ELF-1 (cell line): ENCODE results near the gene PROZ.
A peak's percentile ranks its signal among the peaks of the same experiment; 100 is the strongest.
"Not testable (repeated sequence)": the region's sequence is repeated elsewhere in the genome, so short reads cannot be mapped to it uniquely, and the experiment has no call there.

Source experiments
- DNase-seq: peaks from one replicate; pipeline ENCODE4 v3.0.0-alpha.2; 2016; ENCODE audit warnings: low read depth, low spot score

Gene PROZ

GRCh38 chr13:113157929-113158747 is at the start of gene PROZ:
Gene PROZ, plus strand, starts transcription at chr13:113158648. Its CDS starts 13 bp downstream, at chr13:113158661.
- peak; percentile 75 for DNase-seq

DNA sequence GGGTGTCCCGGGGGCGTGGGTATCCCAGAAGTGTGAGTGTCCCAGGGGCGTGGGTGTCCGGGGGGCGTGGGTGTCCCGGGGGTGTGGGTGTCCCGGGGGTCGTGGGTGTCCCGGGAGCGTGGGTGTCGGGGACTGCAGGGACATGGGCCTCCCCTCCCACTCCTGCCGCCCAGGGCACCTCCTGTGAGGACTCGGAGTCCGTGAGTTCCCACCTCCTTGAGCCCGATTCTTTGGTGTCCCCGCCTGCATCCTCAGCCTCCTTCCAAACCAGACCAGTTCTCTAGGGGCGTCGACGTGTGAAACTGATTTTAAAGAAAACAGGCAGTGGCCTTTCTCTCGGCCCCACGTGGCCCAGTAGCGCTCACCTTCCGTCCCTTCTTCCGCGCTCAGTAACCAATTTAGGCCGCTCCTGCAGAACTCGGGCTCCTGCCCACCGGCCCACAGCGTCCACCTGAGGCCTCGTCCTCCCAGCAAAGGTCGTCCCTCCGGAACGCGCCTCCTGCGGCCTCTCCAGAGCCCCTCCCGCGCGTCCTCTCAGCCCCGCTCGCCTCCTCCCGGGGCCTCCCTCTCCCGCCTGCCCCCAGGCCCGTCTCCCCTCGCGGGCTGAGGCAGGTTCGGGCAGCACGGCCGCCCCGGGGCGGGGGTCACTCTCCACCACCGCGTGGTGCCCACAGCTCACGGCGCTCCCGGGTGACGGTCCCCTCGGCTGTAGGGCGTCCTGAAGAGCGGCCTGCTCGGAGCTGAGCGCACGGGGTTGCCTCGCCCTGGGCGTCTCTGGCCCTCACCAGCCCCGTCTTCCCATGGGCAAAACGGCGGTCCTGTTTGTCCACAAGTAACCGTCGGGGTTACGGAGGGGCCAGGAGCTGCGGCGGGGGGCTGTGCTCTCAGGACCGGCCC is 49.0 kb upstream of the PROZ start:
- peak; percentile 48 for DNase-seq

DNA sequence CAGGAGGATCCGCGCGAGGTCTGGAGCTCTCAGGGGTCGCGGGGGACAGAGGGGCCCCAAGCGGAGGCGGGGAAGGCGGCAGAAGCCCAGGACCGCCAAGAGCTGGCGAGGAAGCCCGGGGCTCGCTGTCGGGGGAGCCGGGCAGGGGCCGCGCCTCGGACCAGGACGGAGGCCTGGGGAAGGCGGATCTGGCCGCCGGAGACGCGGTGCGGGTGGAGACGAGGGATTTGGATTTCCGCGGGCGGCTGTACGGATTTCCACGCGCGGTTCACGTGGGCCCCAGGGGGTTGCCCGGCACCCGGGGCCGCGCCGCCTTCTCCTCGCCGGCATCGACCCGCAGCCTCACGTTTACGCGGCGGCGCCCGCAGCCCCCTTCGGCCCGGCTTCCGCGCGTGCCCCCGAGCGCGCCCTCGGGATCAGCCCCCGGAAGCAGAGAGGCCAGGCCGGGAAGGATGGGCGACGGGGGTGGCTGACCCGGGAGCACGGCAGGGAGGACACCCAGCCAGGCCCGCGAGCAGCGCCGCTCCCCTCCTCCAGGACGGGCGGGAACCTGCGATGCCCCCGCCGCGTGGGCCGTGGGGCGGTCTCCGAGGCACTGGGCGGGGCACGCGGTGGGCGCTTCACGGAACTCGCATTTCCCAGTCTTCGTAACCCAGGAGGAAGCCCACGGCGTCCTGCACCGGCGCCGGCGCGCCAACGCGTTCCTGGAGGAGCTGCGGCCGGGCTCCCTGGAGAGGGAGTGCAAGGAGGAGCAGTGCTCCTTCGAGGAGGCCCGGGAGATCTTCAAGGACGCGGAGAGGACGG is 48.2 kb upstream of the PROZ start:
- DNase-seq, result peak; percentile 37

DNA sequence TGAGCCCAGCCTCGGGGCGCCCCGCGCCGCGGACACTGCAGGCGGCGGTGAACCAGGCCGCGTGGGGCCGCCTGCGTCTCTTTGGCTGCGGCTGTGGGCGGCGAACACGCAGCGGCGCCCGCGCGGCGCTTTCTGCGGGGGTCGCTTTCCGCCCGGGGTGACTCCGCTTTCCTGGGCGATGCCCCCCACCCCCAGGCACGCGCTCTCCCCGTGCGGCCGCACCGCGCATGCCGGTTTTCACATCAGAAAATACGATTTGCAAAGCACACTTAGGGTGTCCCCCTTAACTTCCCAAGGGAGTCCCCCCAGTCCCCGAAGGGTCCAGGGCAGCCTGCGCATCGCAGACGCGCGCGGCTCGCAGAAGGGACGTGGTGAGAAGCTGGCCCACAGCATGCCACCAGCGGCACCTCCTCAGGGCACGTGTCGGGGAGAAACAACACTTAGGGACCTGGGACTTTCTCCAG is 47.6 kb upstream of the PROZ start:
- DNase-seq, result no peak

- not testable (repeated sequence) for DNase-seq
Measured at GRCh38 chr13:113111821-113112220, 46.6 kb upstream of the PROZ start.

DNA sequence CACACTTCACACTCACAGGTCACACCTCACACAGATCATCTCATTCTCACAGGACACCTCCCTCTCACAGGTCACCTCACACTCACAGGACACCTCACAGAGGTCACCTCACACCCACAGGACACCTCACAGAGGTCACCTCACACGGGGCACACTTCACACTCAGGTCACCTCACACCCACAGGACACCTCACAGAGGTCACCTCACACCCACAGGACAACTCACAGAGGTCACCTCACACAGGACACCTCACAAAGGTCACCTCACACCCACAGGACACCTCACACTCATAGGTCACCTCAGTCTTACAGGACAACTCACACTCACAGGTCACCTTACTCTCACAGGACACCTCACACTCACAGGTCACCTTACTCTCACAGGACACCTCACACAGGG is 46.0 kb upstream of the PROZ start:
- not testable (repeated sequence) for DNase-seq

- no peak for DNase-seq
Measured at GRCh38 chr13:113112893-113113845, 45.3 kb upstream of the PROZ start.

GRCh38 chr13:113113846-113114271 is 44.6 kb upstream of the PROZ start:
- no peak for DNase-seq

GRCh38 chr13:113114511-113115362 is 43.7 kb upstream of the PROZ start:
- DNase-seq, result no peak

DNA sequence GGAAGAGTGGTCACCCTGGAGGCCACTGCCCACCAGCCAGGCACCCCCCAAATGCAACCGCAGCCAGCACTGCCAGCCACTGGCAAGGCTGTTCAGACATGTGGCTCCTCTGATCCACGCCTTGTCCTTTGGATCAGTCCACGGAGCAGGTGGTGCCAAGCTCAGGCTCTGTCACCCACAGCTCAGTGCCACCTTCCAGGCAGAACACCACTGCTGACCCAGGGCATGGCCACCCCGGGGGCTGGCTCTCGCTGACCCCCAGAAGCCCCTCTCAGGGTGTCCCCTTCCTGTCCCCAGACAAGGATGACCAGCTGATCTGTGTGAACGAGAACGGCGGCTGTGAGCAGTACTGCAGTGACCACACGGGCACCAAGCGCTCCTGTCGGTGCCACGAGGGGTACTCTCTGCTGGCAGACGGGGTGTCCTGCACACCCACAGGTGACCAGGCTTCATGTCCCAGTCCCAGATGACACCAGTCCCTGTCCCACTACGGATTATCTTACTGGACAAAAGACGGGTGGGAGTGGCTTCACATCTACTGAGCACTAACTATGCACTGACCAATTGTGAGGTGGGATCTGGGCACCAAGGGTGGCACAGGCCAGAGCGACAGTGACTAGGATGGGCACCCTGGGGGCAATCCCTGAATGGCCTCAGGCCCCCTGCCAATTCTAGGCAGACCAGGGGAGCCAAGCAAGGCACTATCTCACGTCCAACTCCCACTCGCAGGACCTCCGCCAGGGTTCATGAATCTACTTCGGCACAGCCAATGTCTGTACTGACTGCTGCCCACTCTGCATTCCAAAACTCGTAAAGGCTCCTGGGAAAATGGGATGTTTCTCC is 42.9 kb upstream of the PROZ start:
- DNase-seq, result no peak

GRCh38 chr13:113116206-113116800 is 42.1 kb upstream of the PROZ start:
- no peak for DNase-seq

GRCh38 chr13:113116871-113117271 is 41.6 kb upstream of the PROZ start:
- DNase-seq, result no peak

- DNase-seq, result no peak
Measured at GRCh38 chr13:113117335-113117872, 41.0 kb upstream of the PROZ start.

DNA sequence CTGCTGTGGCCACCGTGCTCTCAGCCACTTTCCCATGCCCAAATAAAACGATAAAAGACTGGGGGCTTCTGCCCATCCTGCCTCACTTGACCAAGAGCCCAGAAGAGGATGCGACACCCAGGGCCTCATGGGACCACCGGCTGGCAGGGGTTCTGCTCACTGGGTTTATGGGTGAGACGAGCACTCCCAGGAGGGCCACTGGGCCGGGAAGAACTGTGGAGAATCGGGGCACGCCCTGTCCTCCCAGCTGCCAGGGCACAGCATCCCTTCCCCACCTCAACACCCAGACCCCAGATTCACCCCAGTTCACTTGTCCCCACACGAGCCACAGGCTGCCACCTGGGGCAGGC is 40.6 kb upstream of the PROZ start:
- no peak for DNase-seq

DNA sequence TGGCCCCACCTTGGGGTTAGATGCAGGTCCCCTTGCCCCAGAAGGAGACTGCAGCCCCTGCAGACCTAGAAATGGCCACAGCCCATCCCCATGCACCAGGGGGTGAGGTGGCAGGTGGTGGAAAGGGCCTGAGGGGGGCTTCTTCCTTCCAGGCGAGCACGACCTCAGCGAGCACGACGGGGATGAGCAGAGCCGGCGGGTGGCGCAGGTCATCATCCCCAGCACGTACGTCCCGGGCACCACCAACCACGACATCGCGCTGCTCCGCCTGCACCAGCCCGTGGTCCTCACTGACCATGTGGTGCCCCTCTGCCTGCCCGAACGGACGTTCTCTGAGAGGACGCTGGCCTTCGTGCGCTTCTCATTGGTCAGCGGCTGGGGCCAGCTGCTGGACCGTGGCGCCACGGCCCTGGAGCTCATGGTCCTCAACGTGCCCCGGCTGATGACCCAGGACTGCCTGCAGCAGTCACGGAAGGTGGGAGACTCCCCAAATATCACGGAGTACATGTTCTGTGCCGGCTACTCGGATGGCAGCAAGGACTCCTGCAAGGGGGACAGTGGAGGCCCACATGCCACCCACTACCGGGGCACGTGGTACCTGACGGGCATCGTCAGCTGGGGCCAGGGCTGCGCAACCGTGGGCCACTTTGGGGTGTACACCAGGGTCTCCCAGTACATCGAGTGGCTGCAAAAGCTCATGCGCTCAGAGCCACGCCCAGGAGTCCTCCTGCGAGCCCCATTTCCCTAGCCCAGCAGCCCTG is 40.0 kb upstream of the PROZ start:
- DNase-seq, result no peak

DNA sequence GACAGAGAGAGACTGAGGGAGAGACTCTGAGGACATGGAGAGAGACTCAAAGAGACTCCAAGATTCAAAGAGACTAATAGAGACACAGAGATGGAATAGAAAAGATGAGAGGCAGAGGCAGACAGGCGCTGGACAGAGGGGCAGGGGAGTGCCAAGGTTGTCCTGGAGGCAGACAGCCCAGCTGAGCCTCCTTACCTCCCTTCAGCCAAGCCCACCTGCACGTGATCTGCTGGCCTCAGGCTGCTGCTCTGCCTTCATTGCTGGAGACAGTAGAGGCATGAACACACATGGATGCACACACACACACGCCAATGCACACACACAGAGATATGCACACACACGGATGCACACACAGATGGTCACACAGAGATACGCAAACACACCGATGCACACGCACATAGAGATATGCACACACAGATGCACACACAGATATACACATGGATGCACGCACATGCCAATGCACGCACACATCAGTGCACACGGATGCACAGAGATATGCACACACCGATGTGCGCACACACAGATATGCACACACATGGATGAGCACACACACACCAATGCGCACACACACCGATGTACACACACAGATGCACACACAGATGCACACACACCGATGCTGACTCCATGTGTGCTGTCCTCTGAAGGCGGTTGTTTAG is 39.2 kb upstream of the PROZ start:
- no peak for DNase-seq

- DNase-seq, result no peak
Measured at GRCh38 chr13:113119822-113120189, 38.6 kb upstream of the PROZ start.
